ENCODE data around the gene ANKRD44.

The ANKRD44 gene

DNA sequence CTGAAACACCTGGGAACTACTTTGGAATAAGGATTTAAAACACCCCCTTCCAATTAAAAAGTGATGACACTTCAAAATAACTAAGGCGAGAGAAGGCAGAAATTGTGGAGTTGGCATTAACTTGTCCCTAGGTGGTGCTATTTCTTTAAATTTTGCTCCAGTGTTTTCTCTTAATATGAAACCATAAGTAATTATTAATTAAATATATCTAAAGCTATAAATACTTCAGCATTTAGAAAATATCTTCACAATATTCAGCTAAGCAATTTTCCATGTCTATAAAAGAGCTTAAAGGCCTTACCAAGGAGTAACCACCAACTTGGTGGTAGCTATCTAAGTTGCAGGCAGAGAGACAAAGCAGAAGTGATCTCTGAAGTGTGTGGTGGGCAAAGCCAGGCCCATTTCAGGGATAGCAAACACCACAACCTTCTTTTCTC is 197.3 kb downstream of the ANKRD44 start:
- no peak for DNase-seq (ENCODE audit: low read depth in 2 of 2)

DNA sequence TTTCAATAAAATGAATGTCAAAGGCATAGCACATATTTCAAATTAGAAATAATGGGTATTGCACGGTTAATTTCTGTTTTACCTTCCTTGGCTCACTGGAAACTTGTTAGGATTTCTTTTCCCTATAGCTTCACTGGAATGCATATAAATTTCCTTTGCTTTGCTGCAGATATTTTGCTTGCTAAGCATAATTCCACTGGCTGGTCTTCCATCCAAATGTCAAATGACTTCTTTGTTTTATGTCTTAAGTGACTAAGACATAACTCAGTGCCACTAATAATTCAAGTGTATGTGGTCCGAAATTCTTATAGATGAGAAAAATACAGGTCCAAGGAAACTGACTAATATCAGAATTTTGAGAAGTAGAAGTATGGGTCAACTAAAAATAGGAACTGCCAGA is 201.3 kb downstream of the ANKRD44 start:
- no peak for DNase-seq (ENCODE audit: low read depth in 2 of 2)

GRCh38 chr2:197108758-197109157 is 201.8 kb downstream of the ANKRD44 start:
- DNase-seq (ENCODE audit: low read depth in 2 of 2): no peak

- DNase-seq (ENCODE audit: low read depth in 2 of 2): no peak
These were observed 203.0 kb downstream of the ANKRD44 start for GRCh38 chr2:197107291-197108269.

DNA sequence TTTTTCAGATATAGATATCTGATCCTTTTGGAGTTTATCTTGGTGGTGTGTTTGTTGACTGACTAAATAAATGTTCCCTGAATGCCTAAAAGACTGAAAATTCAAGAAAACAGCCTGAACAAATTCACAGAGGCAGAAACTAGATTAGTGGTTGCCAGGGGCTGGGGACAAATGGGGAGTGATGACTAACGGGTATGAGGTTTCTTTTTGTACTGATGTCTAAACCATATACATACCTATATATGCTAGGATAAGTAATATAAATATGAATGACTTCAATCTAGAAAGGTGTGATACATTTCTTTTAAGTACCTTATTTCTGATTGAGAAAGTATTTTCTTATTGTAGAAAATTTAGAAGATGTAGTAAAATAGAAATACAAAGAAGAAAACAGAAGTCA is 207.2 kb downstream of the ANKRD44 start:
- no peak for DNase-seq (ENCODE audit: low read depth in 2 of 2)

- no peak for DNase-seq (ENCODE audit: low read depth in 2 of 2)
These were observed 208.3 kb downstream of the ANKRD44 start for GRCh38 chr2:197102231-197102630.

GRCh38 chr2:197101519-197101918 is 209.1 kb downstream of the ANKRD44 start:
- DNase-seq (ENCODE audit: low read depth in 2 of 2): no peak

DNA sequence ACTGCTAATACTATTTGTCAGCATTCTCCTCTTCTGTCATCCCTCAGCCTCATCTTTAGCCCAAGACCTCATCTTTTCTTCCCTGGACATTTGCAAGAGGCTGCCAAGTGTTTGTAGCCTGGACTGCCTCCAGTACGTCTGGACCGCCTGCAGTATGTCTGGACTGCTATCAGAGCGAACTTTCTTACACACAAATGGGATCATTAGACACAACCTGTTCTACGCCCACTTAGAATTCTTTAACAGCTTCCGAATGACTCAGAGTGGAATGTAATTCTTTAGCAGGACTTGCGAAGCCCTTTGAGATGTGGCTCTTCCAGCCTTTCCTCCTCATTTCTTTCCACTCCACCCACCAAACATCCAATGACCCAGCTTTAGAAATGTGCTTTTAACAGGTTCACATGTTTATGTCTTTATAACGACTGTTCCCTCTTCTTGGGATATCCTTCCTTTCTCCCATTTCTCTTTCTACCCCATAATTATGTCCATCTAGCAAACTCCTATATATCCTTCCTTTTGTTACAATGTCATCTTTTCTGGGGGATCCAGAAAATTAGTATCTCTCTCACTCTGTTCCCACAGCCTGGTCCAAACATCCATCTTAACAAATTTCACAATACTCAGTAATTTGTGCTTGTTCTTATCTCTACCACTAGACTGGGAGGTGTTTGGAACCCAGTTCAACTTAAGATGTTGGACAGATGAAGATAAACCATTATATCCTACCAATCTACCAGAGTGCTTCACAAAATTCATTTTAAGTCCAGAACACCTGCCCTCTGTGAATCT is 212.8 kb downstream of the ANKRD44 start:
- DNase-seq (ENCODE audit: low read depth in 2 of 2): no peak

- DNase-seq (ENCODE audit: low read depth in 2 of 2): no peak
These were observed 213.9 kb downstream of the ANKRD44 start for GRCh38 chr2:197096649-197097048.

GRCh38 chr2:197092431-197092830 is 218.1 kb downstream of the ANKRD44 start:
- no peak for DNase-seq (ENCODE audit: low read depth in 2 of 2)

DNA sequence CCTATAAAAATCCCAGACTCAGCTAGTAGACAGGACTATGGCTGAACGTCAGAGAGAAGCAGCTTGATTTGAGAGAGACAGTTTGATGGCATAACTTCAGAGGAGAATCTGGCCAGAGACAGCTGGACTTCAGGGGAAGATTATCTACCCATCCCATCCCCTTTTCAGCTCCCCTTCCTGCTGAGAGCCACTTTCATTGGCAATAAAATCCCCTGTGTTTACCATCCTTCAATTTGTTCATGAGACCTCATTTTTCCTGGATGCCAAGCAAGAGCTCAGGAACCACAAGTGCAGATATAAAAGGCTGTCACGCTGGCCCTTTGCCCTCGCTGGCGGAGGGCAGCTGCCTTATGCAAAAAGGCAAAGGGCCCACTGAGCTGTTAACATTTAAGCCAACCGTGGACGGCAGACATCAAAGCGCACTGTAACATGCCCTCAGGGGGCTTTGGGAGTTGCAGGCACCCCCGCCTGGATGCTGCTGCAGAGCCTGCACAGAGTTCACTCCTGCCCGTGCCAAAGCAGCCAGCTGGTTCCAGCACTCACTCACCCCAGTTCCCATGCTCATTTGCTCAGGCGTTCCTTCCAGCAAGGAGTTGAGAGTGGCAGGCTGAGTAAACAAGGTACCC is 219.7 kb downstream of the ANKRD44 start:
- DNase-seq (ENCODE audit: low read depth in 2 of 2): no peak

DNA sequence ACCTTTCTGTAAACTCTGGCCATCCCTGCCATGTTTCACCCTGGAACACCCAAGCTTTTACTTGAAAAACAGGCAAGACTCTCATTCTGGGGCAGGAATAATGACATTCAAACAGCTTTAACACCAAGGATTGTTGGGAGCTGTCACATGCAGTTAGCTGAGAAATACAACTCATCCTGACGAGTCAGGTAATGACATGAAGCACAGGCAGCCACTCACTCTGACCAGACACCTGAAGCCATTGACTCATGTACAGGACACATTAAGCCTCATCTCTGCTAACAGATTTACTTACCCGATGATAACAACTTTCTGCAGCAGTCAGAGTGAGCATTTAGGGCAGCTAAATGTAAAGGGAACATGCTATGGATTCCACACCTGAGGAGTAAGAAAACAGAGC is 220.9 kb downstream of the ANKRD44 start:
- DNase-seq (ENCODE audit: low read depth in 2 of 2): no peak

DNA sequence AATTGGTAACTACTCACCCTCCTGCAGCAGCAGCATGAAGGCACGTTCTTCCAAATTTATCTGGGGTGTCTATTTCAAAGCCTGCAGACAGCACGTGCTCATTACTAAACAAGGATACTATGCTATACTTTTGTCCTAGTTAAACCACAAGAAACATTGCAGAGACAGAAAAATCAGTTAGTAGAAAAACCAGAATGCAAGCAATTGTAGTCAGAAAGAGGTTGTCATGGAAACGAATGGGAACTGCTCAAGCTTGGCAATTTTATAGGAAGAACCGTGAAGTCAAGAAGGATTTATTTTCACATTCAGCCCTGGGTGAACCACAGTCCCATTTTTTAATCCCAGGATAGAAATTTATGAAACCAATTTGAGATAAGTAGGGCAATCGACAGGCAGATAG is 221.9 kb downstream of the ANKRD44 start:
- no peak for DNase-seq (ENCODE audit: low read depth in 2 of 2)

DNA sequence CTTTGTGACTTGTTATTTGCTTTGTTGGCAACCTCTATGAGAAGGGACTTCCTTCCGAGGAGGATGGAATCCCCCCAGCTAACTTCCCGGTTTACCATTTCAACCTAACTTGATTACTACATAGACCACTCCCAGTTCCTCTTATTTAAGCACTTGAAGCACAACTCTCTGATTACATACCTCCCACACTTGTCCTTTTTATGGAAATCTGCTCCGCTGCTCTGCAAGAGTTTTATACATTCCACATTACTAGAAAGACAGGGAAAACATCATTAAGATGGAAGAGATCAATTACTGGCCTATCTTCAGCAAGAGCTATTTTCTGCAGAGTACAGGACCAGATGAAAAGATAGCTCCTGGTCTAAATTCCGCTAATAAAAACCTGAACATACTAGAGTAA is 224.1 kb downstream of the ANKRD44 start:
- no peak for DNase-seq (ENCODE audit: low read depth in 2 of 2)

- no peak for DNase-seq (ENCODE audit: low read depth in 2 of 2)
These were observed 224.9 kb downstream of the ANKRD44 start for GRCh38 chr2:197085665-197086064.

GRCh38 chr2:197081294-197081693 is 229.3 kb downstream of the ANKRD44 start:
- DNase-seq (ENCODE audit: low read depth in 2 of 2): no peak

- DNase-seq (ENCODE audit: low read depth in 2 of 2): no peak
These were observed 229.9 kb downstream of the ANKRD44 start for GRCh38 chr2:197080578-197081216.

GRCh38 chr2:197079832-197080555 is 230.6 kb downstream of the ANKRD44 start:
- no peak for DNase-seq (ENCODE audit: low read depth in 2 of 2)

- no peak for DNase-seq (ENCODE audit: low read depth in 2 of 2)
These were observed 231.2 kb downstream of the ANKRD44 start for GRCh38 chr2:197079414-197079813.

DNA sequence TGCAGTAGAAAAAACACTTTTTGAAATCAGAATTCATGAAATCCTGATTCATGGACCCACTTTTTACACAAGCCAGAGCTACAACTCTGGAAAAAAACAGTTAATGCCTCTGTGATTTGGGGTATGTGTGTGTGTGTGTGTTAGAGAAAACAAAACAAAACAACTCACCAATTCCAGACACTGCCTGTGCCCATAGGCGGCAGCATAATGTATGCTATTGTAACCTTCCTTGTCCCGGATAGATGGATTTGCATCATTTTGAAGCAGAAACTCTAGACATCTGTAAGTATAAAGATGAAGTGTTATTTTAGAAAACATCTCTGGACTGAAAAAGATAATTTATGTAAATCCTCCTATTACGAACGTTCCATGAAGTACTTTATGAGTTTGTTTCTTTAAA is 232.0 kb downstream of the ANKRD44 start:
- no peak for DNase-seq (ENCODE audit: low read depth in 2 of 2)

DNA sequence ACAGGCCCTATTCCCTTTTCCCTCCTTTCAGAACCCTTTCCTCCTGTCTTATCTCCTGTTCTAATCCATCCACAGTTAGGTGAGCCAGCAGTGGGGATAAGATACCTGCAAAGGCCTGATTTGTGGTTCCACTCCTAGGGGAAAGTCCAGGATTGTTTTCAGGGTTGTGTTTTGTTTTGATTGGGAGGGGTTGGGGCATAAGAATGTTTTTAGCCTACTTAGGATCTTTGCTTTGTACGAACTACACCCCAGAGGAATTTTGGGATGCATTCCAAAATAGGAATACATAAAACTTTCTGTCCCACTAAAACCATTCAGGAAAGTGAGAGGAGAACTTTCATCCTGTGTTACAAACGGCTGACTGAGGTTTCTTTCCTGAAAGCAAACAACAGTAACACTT is 233.2 kb downstream of the ANKRD44 start:
- no peak for DNase-seq (ENCODE audit: low read depth in 2 of 2)
